IPS-20b (cell line): Measurements from ENCODE around the gene CNN2.

Experiments used
- H3K27ac ChIP-seq: one replicate; pipeline ENCODE4 v1.5.1; 2013; ENCODE audit warnings: low read length
- H3K27me3 ChIP-seq: 2 replicates; pipeline ENCODE4 v1.6.1; 2013; ENCODE audit warnings: mild to moderate bottlenecking, low read length, inconsistent platforms; ENCODE audit not compliant: insufficient read depth
- H3K36me3 ChIP-seq: 2 replicates; pipeline ENCODE4 v1.6.1; 2013; ENCODE audit warnings: low read depth, mild to moderate bottlenecking, inconsistent platforms, low read length, moderate library complexity; ENCODE audit not compliant: insufficient read depth
- H3K4me1 ChIP-seq: 2 replicates; pipeline ENCODE4 v1.6.1; 2013; ENCODE audit warnings: mild to moderate bottlenecking, control low read depth, inconsistent platforms, low read length, moderate library complexity; ENCODE audit not compliant: insufficient read depth
- H3K4me3 ChIP-seq: 2 replicates; pipeline ENCODE4 v1.5.1; 2013; ENCODE audit warnings: mild to moderate bottlenecking, low read length, inconsistent platforms
- H3K9ac ChIP-seq: 2 replicates; pipeline ENCODE4 v1.6.1; 2013; ENCODE audit warnings: low read depth, mild to moderate bottlenecking, inconsistent platforms, low read length, moderate library complexity
- H3K9me3 ChIP-seq: 2 replicates; pipeline ENCODE4 v1.6.1; 2013; ENCODE audit warnings: mild to moderate bottlenecking, low read depth, low read length, inconsistent platforms; ENCODE audit not compliant: insufficient read depth

The CNN2 gene

DNA sequence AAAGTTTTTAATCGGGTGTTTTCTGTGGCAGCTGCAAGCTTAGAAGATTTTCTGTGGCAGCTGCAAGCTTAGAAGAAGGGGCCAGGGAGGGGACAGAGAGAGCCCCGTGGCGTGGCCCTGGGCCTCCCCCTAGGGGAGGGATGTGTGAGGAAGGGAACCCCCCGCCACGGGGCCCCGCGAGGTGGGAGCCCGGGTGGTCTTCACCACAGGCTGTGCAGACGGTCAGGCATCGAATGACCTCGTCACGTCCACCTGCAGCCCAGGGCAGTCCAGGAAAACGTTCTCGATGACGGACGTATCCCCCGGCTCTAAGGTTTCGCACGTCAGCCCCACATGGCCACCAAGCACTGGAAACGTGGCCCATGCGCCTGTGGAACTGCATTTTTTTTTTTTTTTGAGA is 60.2 kb downstream of the CNN2 start:
- H3K36me3 ChIP-seq: peaks cover 66% of the 10 kb centered on the region
- no peak overlapping the region for H3K27ac ChIP-seq
- H3K9ac ChIP-seq: no peak overlapping the region
- no peaks in the 10 kb centered on the region for H3K9me3 ChIP-seq
- H3K4me1 ChIP-seq: no peaks in the 10 kb centered on the region
- no peak overlapping the region for H3K4me3 ChIP-seq
- H3K27me3 ChIP-seq: no peaks in the 10 kb centered on the region

DNA sequence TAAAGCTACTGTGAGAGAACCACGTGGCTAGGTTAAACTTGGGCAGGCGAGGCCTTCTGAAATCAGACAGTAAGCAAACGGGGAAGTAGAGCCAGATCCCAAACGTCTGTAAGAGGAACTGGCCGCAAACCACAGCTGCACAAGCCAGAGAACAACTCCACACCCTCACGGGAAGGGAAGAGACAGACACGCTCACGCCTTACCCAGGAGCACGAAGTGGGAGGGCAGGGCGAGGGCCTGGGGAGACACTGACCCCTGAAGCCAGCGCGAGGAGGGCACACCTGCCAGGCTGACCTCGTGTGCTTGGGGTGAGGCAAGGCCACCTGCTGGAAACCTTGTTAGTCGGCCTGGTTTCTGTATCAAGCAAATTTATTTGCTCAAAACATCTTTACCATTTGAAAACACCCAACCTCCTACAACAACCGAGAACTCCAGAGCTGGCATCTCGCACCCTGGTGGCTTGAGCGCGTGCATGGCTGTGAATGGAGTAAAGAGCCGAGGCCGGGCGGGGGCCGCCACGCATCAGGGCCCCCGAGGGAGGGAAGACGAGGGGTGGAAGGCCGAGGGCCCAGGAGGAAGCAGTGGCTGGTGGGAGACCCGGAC is 61.5 kb downstream of the CNN2 start:
- no peaks in the 10 kb centered on the region for H3K9me3 ChIP-seq
- no peaks in the 10 kb centered on the region for H3K27me3 ChIP-seq
- H3K9ac ChIP-seq: no peak overlapping the region
- H3K4me1 ChIP-seq: no peaks in the 10 kb centered on the region
- H3K4me3 ChIP-seq: no peak overlapping the region
- peaks cover 75% of the 10 kb centered on the region for H3K36me3 ChIP-seq
- H3K27ac ChIP-seq: no peak overlapping the region

- no peaks in the 10 kb centered on the region for H3K4me1 ChIP-seq
- H3K4me3 ChIP-seq: no peak overlapping the region
- H3K9me3 ChIP-seq: no peaks in the 10 kb centered on the region
- no peak overlapping the region for H3K27ac ChIP-seq
- H3K9ac ChIP-seq: no peak overlapping the region
- peaks cover 75% of the 10 kb centered on the region for H3K36me3 ChIP-seq
- H3K27me3 ChIP-seq: no peaks in the 10 kb centered on the region
Measured at GRCh38 chr19:1088416-1089010, 62.1 kb downstream of the CNN2 start.
